MM.1S (cell line): ENCODE measurements around the gene DNAJC21.

Source experiments
- CTCF ChIP-seq: fragments of 300-600 bp; sonication (generic); IDR thresholded peaks from 2 replicates; pipeline ENCODE4 v1.5.1; 2016; ENCODE audit warnings: antibody characterized with exemption, low read length, mixed read lengths
- EZH2 ChIP-seq: fragments of 300-600 bp; sonication (generic); optimal IDR thresholded peaks from 2 replicates; pipeline ENCODE3; 2017; ENCODE audit warnings: low read depth, mild to moderate bottlenecking, antibody characterized with exemption, low read length, mixed read lengths
- EZH2phosphoT487 ChIP-seq: fragments of 300-600 bp; sonication (generic); IDR thresholded peaks from 2 replicates; pipeline ENCODE4 v1.6.1; 2018; ENCODE audit warnings: antibody characterized with exemption, low read length

- TF ChIP-seq CTCF (no peak), EZH2phosphoT487 (no peak), EZH2 (no peak)
Measured at GRCh38 chr5:34899066-34899465, 30.3 kb upstream of the DNAJC21 start.
